HG03354 (cell line): Measurements from ENCODE around the gene CDHR5.
"Not testable (repeated sequence)": the region's sequence is repeated elsewhere in the genome, so short reads cannot be mapped to it uniquely, and the experiment has no call there.

Experiments
- ATAC-seq: cut with Tn5 transposase; IDR thresholded peaks from one replicate; pipeline ENCODE4 v1.9.1; 2021; ENCODE audit warnings: mild to moderate bottlenecking; ENCODE audit not compliant: unreplicated experiment, poor library complexity, severe bottlenecking

Gene CDHR5

DNA sequence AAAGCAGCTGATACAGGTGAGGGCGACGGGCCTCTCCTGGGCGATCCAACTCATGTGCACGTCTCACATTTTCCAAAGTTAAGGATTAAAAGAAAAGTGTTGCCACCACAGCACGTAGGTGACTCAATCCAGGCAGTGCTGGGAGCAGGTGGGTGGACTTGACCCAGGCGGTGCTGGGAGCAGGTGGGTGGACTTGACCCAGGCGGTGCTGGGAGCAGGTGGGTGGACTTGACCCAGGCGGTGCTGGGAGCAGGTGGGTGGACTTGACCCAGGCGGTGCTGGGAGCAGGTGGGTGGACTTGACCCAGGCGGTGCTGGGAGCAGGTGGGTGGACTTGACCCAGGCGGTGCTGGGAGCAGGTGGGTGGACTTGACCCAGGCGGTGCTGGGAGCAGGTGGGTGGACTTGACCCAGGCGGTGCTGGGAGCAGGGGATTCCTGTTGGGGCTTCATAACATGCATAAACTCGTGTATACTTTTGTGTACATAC is 23.0 kb upstream of the CDHR5 start:
- not testable (repeated sequence) for ATAC-seq

DNA sequence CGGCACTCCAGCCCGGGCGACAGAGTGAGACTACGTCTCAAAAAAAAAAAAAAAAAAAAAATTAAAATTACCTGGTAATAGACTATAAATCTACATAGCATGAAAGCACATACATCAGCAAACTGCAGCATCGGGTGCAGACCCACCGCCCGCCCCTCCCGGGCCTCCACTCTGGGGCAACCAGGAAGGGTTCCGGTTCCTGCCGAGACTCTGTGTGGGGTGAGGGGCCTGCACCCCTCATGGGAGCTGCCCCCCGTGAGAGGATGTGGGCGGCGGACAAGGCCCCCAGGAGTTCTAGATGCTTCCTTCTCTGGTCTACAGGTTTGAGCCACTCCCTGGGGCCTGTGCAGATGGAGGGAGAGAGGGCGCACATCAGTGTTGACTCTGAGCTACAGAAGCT is 21.5 kb upstream of the CDHR5 start:
- ATAC-seq = no peak

DNA sequence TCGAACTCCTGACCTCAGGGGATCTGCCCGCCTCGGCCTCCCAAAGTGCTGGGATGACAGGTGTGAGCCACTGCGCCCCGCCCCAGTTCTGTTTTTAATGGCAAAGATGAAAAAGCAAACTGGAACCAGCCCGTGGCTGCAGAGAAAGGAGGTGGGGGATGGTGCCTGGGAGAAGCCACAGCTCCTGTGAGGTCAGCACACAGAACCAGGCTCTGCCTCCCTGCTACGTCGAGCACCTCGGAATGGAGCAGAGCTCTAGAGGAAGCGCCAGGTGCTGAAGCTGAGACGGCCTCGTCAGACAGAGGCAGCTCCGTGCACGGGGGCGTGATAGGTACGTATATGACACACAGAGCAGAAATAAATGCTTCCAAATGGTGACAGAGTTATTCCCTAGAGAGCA is 20.8 kb upstream of the CDHR5 start:
- ATAC-seq = no peak

DNA sequence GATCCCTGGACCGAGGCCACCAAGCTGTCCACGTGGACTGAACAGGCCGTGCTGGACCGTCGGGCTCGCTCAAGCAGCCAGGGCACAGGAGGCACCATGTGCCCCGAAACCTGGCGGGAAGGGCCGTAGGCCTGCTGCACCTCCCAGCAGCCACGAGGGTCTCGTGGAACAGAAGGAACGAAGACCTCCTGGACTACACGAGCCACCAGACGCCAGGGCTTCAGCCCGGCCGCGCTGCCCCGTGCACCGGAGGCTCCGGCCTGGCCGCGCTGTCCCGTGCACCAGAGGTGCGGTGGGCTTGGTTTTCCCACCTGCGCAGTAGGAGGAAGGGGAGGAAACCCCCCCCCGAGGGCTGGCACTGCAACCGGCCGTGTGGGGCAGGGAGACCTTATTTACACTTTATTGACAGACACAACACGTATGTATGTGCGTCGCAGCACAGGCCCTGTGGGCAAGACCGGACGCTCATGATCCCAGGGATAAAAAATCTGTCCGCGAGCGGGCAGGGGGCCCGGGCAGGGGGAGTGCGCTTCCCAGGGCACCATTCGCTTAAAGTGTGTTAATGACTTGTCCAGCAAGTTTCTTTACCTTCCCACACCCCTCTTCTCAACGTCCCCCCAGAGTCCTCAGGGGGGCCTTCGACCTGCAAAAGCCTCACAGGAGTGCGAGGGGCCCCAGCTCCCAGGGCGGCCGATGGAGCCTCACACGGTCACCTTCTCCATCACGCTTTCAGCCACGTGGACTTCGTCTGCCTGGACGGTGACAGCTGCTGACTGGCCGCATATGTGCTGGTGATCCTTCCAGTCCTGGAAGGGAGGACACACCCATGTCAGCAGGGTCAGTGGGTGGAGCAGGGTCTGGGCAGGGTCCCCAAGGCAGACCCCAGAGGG is 19.3 kb upstream of the CDHR5 start:
- ATAC-seq = no peak

DNA sequence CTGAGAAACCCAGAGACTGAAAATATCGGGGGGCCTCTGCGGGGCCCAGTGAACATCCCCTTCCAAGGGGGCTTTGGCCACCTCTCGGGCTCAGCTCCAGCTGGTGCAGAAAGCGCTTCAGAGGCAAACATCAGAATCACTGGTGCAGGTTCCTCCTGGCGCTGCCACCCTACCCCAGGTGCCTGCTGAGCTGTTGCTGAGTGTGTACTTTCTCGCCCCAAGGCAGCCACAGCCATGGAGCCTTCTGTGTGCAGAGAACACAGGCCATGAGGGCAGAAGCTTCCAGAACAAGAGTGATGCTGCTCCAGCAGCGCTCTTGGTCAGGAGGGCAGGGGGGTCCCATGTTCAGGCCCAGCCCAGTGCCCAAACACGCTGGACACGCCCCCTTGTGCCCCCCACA is 18.6 kb upstream of the CDHR5 start:
- ATAC-seq = no peak

DNA sequence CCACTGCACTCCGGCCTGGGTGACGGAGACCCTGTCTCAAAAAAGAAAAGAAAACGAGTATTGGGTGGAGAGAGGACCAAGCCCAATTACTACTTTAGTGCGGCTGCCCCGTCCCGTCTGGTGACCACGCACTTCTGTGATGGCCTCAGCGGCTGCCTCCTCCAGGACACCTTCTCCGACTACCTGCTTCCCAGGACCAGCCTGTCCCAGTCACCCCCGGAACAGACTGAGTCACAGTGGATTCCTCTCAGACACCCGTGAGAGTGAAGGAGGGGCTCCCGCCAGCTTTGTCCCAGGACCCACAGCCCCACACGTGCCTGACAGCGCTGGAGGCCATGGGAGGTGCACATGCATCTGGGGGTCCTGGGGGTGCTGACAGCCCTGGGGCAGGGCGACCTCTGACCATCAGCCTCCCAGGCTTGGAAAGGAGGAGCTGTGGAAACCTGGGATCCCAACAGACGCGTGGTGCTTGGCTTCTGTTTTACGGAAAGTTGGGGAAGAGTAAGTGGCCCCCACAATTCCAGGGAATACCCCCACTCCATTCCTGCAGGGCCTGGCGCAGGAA is 17.1 kb upstream of the CDHR5 start:
- ATAC-seq = no peak

DNA sequence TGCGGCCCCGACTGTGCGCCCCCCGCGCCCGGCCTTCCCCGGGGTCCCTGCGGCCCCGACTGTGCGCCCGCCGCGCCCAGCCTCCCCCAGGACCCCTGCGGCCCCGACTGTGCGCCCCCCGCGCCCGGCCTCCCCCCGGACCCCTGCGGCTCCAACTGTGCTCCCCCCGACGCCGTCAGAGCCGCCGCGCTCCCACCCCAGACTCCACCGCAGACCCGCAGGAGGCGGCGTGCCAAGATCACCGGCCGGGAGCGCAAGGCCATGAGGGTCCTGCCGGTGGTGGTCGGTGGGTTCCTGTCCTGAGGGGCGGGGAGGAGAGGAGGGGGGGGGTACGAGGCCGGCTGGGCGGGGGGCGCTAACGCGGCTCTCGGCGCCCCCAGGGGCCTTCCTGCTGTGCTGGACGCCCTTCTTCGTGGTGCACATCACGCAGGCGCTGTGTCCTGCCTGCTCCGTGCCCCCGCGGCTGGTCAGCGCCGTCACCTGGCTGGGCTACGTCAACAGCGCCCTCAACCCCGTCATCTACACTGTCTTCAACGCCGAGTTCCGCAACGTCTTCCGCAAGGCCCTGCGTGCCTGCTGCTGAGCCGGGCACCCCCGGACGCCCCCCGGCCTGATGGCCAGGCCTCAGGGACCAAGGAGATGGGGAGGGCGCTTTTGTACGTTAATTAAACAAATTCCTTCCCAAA is 15.4 kb upstream of the CDHR5 start:
- ATAC-seq = no peak

DNA sequence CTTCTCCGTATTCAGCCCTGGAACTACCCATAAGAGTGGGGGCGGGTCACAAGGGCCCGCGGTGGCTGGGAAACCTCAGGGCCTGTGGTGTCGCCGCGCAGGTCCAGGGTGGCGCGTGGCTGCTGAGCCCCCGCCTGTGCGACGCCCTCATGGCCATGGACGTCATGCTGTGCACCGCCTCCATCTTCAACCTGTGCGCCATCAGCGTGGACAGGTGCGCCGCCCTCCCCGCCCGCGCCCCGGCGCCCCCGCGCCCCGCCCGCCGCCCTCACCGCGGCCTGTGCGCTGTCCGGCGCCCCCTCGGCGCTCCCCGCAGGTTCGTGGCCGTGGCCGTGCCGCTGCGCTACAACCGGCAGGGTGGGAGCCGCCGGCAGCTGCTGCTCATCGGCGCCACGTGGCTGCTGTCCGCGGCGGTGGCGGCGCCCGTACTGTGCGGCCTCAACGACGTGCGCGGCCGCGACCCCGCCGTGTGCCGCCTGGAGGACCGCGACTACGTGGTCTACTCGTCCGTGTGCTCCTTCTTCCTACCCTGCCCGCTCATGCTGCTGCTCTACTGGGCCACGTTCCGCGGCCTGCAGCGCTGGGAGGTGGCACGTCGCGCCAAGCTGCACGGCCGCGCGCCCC is 14.7 kb upstream of the CDHR5 start:
- ATAC-seq = no peak

DNA sequence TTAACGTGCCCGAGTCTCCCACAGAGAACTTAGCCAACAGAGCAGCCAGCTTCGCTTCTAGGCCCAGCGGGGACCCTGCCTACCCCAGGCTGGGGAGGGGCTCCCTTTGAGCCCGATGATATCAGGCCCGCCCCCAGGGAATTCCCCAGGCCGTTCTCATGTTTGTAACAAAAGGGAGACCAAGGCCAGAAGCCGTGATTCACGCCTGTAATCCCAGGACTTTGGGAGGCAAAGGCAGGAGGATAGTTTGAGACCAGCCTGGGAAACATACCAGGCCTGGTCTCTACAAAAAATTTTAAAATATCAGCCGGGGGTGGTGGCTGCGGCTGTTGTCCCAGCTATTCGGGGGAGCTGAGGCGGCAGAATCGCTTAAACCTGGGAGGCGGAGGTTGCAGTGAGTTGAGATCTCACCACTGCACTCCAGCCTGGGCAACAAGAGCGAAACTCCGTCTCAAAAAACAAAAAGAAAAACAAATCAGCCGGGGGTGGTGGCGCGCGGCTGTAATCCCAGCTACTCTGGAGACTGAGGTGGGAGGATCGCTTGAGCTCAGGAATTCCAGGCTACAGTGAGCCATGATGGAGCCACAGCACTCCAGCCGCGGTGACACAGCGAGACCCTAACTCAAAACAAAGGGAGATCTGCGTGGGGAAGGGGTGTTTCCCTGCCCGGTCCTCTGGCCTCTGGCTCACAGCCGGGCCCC is 14.0 kb upstream of the CDHR5 start:
- ATAC-seq = no peak

DNA sequence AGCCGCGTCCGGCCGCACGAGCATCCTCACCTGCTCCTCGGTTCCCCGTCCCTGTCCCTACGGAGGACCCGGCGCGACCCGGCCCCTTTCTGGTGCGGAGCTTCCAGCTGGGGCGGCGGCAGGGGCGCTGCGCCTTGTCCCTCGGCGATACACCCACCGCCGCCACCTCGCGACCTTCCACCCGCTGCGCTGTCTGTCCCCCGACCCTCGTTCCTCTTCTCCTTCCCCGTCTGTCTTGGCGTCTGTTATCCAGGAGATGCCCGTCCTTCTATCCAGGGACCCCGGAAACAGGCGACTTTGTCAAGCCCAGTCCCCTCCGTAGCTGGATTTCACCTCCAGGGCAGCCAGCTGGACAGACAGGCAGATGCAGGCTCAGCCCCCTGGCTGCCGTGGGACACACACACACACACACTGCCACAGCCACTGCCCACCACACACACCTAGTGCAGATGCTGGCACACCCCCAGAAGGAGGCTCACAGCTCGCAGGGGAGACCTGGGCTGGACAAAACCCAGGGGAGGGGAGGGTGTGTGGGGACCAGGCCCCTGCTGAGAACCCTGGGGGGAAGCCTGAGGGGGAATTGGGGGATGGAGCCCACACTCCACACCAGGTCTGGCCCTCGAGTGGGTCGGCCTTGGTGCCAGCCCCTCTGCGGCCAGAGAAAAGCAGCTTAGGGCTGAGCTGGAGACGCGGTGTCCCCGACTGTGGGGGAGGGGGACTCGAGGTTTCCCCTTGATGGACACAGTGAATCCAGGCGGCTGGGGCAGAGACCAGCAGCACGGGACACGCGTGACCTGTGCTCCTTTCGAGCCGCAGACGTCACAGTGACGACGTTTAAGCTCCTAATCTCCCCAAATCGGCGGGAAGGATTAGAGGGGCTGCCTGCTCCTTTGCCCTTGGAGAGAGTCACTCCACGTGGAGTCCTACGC is 13.1 kb upstream of the CDHR5 start:
- no peak for ATAC-seq

DNA sequence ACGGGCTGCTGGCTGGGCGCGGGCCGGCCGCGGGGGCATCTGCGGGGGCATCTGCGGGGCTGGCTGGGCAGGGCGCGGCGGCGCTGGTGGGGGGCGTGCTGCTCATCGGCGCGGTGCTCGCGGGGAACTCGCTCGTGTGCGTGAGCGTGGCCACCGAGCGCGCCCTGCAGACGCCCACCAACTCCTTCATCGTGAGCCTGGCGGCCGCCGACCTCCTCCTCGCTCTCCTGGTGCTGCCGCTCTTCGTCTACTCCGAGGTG is 12.5 kb upstream of the CDHR5 start:
- ATAC-seq = no peak

DNA sequence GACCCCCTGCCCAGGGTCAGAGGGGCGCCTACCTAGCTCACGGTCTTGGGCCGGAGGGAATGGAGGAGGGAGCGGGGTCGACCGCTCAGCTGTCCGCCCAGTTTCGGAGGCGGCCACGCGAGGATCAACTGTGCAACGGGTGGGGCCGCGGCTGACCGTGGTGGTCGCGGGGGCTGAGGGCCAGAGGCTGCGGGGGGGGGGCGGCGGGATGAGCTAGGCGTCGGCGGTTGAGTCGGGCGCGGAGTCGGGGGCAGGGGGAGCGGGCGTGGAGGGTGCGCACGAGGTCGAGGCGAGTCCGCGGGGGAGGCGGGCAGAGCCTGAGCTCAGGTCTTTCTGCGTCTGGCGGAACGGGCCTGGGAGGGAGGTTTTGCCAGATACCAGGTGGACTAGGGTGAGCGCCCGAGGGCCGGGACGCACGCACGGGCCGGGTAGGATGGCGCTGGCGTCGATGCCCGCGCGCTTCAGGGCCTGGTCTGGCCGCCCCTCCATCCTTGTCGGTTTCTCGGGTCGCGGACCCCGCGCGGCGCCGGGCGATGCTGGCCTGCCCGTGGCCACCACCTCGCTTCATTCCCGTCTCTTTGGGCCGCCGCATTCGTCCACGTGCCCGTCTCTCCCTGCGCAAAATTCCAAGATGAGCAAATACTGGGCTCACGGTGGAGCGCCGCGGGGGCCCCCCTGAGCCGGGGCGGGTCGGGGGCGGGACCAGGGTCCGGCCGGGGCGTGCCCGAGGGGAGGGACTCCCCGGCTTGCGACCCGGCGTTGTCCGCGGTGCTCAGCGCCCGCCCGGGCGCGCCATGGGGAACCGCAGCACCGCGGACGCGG is 12.0 kb upstream of the CDHR5 start, which contains the start of gene DRD4:
Gene DRD4 (plus strand): TSS at position 759 of the 822 bp plus-strand sequence. CDS start 36 bp downstream, at position 795.
- ATAC-seq = no peak

DNA sequence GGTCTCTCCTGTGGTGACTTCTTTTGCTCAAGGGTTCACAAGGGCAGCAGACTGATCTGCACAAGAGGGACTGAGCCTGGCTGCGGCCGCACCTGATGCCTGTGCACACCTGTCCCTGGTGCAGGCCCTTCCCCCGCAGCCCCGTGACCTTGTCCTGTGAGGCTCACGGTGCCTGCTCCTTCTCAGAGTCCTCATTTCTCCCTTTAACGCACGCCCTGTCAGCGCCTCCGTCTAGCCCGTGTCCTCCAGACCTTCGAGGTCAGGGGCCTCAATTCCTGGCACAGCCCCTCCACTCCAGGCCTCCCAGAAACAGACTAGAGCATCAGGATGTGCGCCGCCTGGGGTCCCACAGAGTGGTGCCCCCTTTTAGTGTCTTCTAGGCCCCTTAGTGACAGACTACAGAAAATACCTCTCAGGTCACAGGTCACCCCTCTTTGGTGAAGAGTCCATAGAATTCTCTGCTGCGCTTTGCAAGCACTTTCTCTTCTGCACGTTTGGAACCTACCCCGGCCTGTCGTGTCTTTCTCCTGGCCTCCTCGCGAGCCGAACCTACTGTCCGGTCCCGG is 11.3 kb upstream of the CDHR5 start:
- no peak for ATAC-seq

DNA sequence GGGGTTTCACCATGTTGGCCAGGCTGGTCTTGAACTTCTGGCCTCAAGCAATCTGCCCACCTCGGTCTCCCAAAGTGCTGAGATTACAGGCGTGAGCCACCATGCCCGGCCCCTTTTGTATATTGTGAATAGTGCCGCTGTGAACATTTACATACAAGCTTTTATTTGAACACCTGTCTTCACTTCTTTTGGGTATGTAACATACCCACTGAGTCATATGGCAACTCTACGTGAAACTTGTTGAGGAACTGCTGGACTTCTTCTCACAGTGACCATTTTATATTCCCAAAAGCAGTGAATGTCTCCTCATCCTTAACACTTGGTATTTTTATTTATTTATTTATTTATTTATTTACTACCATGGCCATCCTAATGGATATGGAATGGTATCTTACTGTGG is 6.1 kb upstream of the CDHR5 start:
- ATAC-seq = no peak

DNA sequence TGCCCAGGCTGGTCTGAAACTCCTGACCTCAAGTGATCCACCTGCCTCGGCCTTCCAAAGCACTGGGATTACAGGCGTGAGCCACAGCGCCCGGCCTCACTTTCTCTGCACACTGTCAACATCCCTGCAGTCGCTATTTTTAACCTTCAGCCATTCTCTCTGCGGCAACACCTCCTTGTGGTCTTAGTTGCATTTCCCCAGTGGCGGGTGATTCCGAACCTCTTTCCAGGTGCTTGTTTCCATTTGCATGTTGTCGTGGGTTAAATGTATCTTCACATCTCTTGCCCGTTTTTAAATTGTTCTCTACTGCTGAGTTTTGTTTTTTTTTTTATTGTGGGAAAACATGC is 4.5 kb upstream of the CDHR5 start:
- ATAC-seq = no peak

DNA sequence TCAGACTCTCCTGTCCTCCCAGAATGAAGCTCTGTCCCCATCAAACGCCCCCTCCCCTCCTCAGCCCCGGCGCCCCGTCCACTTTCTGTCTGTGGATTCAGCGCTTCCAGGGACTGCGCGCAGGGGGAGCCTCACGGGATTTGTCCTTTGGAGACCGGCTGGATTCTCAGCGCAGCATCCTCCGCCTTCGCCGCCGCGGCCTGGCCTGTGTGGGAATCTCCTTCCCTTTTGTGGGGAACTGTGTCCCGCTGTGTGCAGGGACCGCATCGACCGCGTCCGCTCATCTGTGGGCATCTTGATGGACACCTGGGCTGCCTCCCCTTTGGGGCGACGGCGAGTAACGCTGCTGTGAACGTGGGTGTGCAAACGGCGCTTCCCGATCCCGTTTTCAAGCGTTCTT is 3.3 kb upstream of the CDHR5 start:
- ATAC-seq = no peak

DNA sequence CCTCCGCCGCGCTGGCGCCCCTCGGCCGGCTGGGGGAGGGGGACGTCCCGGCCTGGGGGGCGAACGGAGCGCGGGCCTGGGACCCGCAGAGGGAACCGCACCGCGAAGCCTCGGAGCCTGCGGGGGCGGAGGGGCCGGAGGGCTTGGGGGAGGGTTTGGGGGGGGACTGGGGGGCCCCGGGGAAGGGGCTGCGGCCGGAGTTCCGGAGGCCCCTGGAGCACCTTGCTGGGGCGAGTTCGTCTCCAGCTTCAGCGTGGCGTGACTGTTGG is 2.5 kb upstream of the CDHR5 start:
- ATAC-seq = no peak
